GM18517 (cell line): ENCODE measurements around the gene PTPA.
"Not testable (repeated sequence)": the region's sequence is repeated elsewhere in the genome, so short reads cannot be mapped to it uniquely, and the experiment has no call there.

Source experiments
- ATAC-seq: cut with Tn5 transposase; IDR thresholded peaks from one replicate; pipeline ENCODE4 v1.9.1; 2021; ENCODE audit warnings: mild to moderate bottlenecking, moderate library complexity; ENCODE audit not compliant: unreplicated experiment

The PTPA gene

DNA sequence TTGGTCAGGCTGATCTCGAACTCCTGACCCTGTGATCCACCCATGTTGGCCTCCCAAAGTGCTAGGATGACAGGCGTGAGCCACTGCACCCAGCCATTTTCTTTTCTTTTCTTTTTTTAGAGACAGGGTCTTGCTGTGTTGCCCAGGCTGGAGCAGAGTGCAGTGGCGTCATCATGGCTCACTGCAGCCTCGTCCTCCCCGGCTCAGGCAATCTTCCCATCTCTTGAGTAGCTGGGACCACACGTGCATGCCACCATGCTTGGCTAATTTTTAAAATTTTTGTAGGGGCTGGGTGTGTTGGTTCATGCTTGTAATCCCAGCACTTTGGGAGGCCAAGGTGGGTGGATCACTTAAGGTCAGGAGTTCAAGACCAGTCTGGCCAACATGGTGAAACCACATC is 85.8 kb downstream of the PTPA start:
- ATAC-seq, result not testable (repeated sequence)

DNA sequence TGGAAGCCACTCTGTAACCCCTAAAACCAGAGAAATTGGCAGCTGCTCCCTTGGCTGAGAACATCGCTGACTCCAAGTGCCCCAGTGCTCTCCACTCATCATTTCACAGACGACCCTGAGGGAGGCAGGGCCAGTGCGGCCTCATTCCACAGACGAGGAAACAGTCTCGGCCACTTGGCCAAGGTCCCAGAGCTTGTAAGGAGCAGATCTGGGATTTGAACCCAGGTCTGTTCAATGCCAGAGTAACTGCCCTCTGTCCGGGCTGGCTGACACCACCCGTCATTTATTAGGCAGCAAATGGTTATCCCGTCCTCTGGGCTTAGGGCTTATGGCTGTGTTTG is 86.7 kb downstream of the PTPA start:
- ATAC-seq, result no peak
